ENCODE data around the gene DTNA.

DNA sequence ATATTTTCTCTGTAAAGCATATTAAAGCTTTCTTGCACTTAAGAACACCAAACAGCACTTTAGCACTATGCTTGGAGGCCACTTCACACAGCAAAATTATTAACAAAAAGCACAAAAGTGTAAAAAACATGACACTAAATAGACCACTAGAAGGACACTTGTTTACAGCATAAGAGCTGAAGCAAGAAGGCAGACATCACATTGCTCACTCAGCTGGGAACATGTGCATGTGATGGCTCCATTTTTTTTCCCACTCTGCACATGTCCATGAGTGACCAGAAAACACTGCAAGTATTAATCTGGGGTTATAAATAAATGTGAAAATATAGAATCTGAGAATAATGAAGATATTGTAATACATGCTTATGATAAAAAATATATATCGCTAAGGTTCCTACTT is 228.0 kb downstream of the DTNA start:
- TF ChIP-seq PKNOX1 (IDR thresholded peaks at IDR 0.05) (no peak), SP1 (IDR thresholded peaks at IDR 0.05) (no peak), FOXM1 (IDR thresholded peaks at IDR 0.05; ENCODE audit: borderline replicate concordance) (no peak), FOXK2 (IDR thresholded peaks at IDR 0.05) (no peak), LEF1 (IDR thresholded peaks at IDR 0.05; ENCODE audit: borderline replicate concordance) (no peak), HDGF (IDR thresholded peaks at IDR 0.05; ENCODE audit: borderline replicate concordance) (no peak), BHLHE40 (IDR thresholded peaks at IDR 0.05; ENCODE audit: borderline replicate concordance) (no peak), NFRKB (IDR thresholded peaks at IDR 0.05) (no peak), SUZ12 (IDR thresholded peaks at IDR 0.05) (no peak), ARNT (IDR thresholded peaks at IDR 0.05) (no peak), FOXA1 (IDR thresholded peaks at IDR 0.05) (no peak), TARDBP (IDR thresholded peaks at IDR 0.05) (no peak), CTBP1 (IDR thresholded peaks at IDR 0.05; ENCODE audit: borderline replicate concordance) (no peak), ELF4 (IDR thresholded peaks at IDR 0.05) (no peak)

All from HEK293T (cell line).